GM12878 (cell line): ENCODE results near the gene ABHD17A. TPM values are rescaled to one million over a fixed set of nuclear protein-coding genes. Genes with fewer than 3 reads are reported as not detected.

ENCODE experiments used
- ATAC-seq: fragments of 200-7000 bp; cut with Tn5 transposase; 3 replicates; pipeline ENCODE4 v1.9.1; 2020; ENCODE audit warnings: mild to moderate bottlenecking, moderate library complexity
- BruUV-seq: library from RNA; stranded (reverse); fragments of 400-500 nt; replicated peaks from 2 replicates; lab custom pipeline; 2021; lab: Mats Ljungman, UMichigan
- CTCF ChIA-PET: fragments of 300-600 bp; sonication (Branson Sonifier 250); formaldehyde crosslinking; extraction: SDS; loops from one replicate; lab custom pipeline; 2021; ENCODE audit warnings: inconsistent platforms; lab: Yijun Ruan, JAX
- POLR2A ChIA-PET: fragments of 350-600 bp; formaldehyde crosslinking; extraction: SDS; loops from one replicate; lab custom pipeline; 2021; ENCODE audit warnings: inconsistent platforms; lab: Charles Lee
- RAD21 ChIA-PET: fragments of 300-600 bp; sonication (Branson Sonifier 250); formaldehyde crosslinking; loops from one replicate; lab custom pipeline; 2023; ENCODE audit warnings: antibody characterized with exemption; ENCODE audit not compliant: unreplicated experiment; lab: Charles Lee
- SMC1A ChIA-PET: fragments of 300-600 bp; sonication (Branson Sonifier 250); formaldehyde crosslinking; loops from one replicate; lab custom pipeline; 2023; ENCODE audit not compliant: unreplicated experiment, uncharacterized antibody; lab: Charles Lee
- DNase-seq: peaks from one replicate; pipeline ENCODE4 v3.0.0-alpha.2; 2011; ENCODE audit warnings: low read depth, low spot score
- FAIRE-seq: peaks from 3 replicates; lab custom pipeline; 2011; peaks lifted over from hg19 to GRCh38; lab: Jason Lieb, UNC
- H2AFZ ChIP-seq: 2 replicates; pipeline ENCODE4 v1.6.0; 2011; ENCODE audit warnings: low read depth, low read length, control low read depth; ENCODE audit not compliant: control insufficient read depth
- H3K27ac ChIP-seq: 2 replicates; pipeline ENCODE4 v1.5.1; 2011; ENCODE audit warnings: control low read depth; ENCODE audit not compliant: control insufficient read depth, insufficient read depth
- H3K27me3 ChIP-seq, 2 experiments: replicated peaks in 1 of 2; 2 replicates each; pipeline versions ENCODE4 v1.6.0 to v1.6.1; 2011; ENCODE audit warnings: low read length in 1 of 2; ENCODE audit not compliant: control insufficient read depth in 2 of 2, insufficient read depth in 2 of 2
- H3K36me3 ChIP-seq, 2 experiments: 2 replicates each; pipeline ENCODE4 v1.5.1; 2011; ENCODE audit warnings: low read length in 1 of 2; ENCODE audit not compliant: control insufficient read depth in 2 of 2, insufficient read depth in 2 of 2
- H3K4me1 ChIP-seq: 2 replicates; pipeline ENCODE4 v1.6.1; 2011; ENCODE audit warnings: mild to moderate bottlenecking, low read length, moderate library complexity, mixed read lengths; ENCODE audit not compliant: control insufficient read depth, insufficient read depth
- H3K4me2 ChIP-seq: 2 replicates; pipeline ENCODE4 v1.6.0; 2011; ENCODE audit warnings: control low read depth; ENCODE audit not compliant: control insufficient read depth, insufficient read depth
- H3K4me3 ChIP-seq: fragments of 200-600 bp; sonication (generic); 2 replicates; pipeline ENCODE4 v1.5.1; 2016
- H3K79me2 ChIP-seq: 2 replicates; pipeline ENCODE4 v1.6.0; 2011; ENCODE audit warnings: low read length; ENCODE audit not compliant: control insufficient read depth, insufficient read depth
- H3K9ac ChIP-seq: 2 replicates; pipeline ENCODE4 v1.8.0; 2011; ENCODE audit warnings: low read length, control low read depth, mixed read lengths; ENCODE audit not compliant: control insufficient read depth, insufficient read depth
- H3K9me3 ChIP-seq: replicated peaks from 3 replicates; pipeline ENCODE4 v1.5.1; 2011; ENCODE audit warnings: mild to moderate bottlenecking, low read length; ENCODE audit not compliant: control insufficient read depth, insufficient read depth
- H4K20me1 ChIP-seq: 2 replicates; pipeline ENCODE4 v1.6.0; 2011; ENCODE audit not compliant: control insufficient read depth, insufficient read depth
- CHD4 ChIP-seq: fragments of 200-600 bp; sonication (generic); IDR thresholded peaks from 2 replicates; pipeline ENCODE4 v1.6.1; 2016; ENCODE audit warnings: mild to moderate bottlenecking
- KAT2A ChIP-seq: conservative IDR thresholded peaks from 2 replicates; pipeline ENCODE4 v1.6.1; 2011; ENCODE audit warnings: low read depth, low read length; ENCODE audit not compliant: control insufficient read depth
- KDM1A ChIP-seq: fragments of 200-600 bp; sonication (generic); IDR thresholded peaks from 2 replicates; pipeline ENCODE4 v1.6.1; 2016; ENCODE audit warnings: borderline replicate concordance
- MEF2B ChIP-seq: fragments of 450-650 bp; IDR thresholded peaks from 2 replicates; pipeline ENCODE4 v1.6.1; 2018; ENCODE audit warnings: mild to moderate bottlenecking, moderate library complexity; ENCODE audit not compliant: partially characterized antibody, poor library complexity, severe bottlenecking
- PML ChIP-seq: IDR thresholded peaks from 2 replicates; pipeline ENCODE4 v1.6.1; 2012; ENCODE audit warnings: low read length, inconsistent platforms
- PRDM15 ChIP-seq: fragments of 450-650 bp; formaldehyde crosslinking; IDR thresholded peaks from 2 replicates; pipeline ENCODE4 v1.4.0; 2020; ENCODE audit warnings: mild to moderate bottlenecking, moderate library complexity
- RB1 ChIP-seq: fragments of 450-650 bp; formaldehyde crosslinking; IDR thresholded peaks from 2 replicates; pipeline ENCODE4 v1.6.1; 2017; ENCODE audit warnings: mild to moderate bottlenecking, borderline replicate concordance
- RCOR1 ChIP-seq: conservative IDR thresholded peaks from 2 replicates; pipeline ENCODE4 v1.6.1; 2012; ENCODE audit warnings: low read depth, low read length, improper control_type of control experiment
- SPI1 ChIP-seq: IDR thresholded peaks from 2 replicates; pipeline ENCODE4 v1.6.1; 2011; ENCODE audit warnings: low read depth, mild to moderate bottlenecking, low read length, moderate library complexity, borderline replicate concordance; ENCODE audit not compliant: insufficient read depth
- ZNF207 ChIP-seq: fragments of 450-650 bp; IDR thresholded peaks from 2 replicates; pipeline ENCODE4 v1.6.1; 2014; ENCODE audit warnings: antibody characterized with exemption, mild to moderate bottlenecking, borderline replicate concordance
- WGBS: methylation state at CpG from one replicate; pipeline ENCODE4 v1.1.6; 2016; ENCODE audit warnings: low lambda C conversion rate; ENCODE audit not compliant: insufficient replicate concordance, insufficient coverage; ENCODE audit errors: missing lambda C conversion rate; 5-methylcytosine and 5-hydroxymethylcytosine counted together
- in situ Hi-C: fragments of 300-500 bp; cut with MboI; formaldehyde crosslinking; loops from 9 replicates; pipeline ENCODE4 v1.14.3; 2018; ENCODE audit warnings: mixed read lengths
- intact Hi-C: fragments of 100-400 bp; cut with micrococcal nuclease; formaldehyde crosslinking; loops from one replicate; pipeline ENCODE4 v1.14.2; 2022; ENCODE audit not compliant: unreplicated experiment
- polyA plus RNA-seq, 11 experiments: library from polyadenylated mRNA; depleted of rRNA in 4 of 11; unstranded in 6 of 11; stranded (reverse) in 5 of 11; fragments of >200 nt; fragmentation: Nextera tagmentation in 4 of 11; fragmentation: Illumina TruSeq in 1 of 11; extraction: Ambion mirVana in 4 of 11; extraction: Trizol in 1 of 11; gene quantifications; 1 replicate in 1 of 11; 2 replicates in 10 of 11; pipeline versions ENCODE4 v1.2.1 to v1.2.3, GENCODE V29; 2011 to 2016; ENCODE audit warnings: inconsistent platforms in 2 of 11, missing spikeins in 2 of 11, low read depth in 1 of 11
- total RNA-seq, 4 experiments: library from RNA; depleted of rRNA in 3 of 4; stranded (reverse); fragments of >200 nt in 3 of 4; fragmentation: Illumina TruSeq in 1 of 4; extraction: Trizol in 1 of 4; gene quantifications; 2 replicates each; pipeline versions ENCODE4 v1.2.1 to v1.2.3, GENCODE V29; 2013 to 2021
- TF ChIP-seq, protein P1 (sequence below): fragments of 450-650 bp; IDR thresholded peaks from 2 replicates; pipeline ENCODE4 v1.6.1; 2017; ENCODE audit warnings: mild to moderate bottlenecking, low read depth, inconsistent platforms; ENCODE audit not compliant: poor library complexity, severe bottlenecking

ABHD17A gene
- total and polyA plus RNA-seq, 10 of the 15 experiments (the other 5 are each of a cell fraction or from before 2014, with no cell fraction given): 0.13 to 126 (median 28.8) TPM; not detected in 1

DNA sequence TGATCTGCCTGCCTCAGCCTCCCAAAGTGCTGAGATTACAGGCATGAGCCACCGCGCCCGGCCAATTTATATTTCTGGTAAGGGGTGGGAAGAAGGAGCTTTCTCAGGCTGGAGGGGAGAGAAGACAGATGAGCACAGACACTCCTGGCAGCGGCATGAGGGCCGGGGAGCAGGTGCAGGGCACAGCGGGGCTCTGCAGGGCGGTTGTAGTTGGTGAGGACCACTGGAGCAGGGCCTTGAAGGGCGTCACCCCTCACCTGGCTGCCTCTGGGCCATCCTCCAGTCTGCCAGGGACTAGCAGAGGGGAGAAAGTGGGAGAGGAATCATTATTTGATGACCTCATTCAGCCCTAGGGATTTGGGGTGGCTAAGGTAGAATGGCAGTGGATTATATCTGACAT, 47.1 kb upstream of the ABHD17A start:
- SMC1A ChIA-PET: interaction anchor here (0.6 kb wide), 1 partner anchor 84 kb away, joined by 3 read pairs; no protein-coding TSS in a partner anchor
- intact Hi-C loops: no loop called here
- TF ChIP-seq ZNF207 (no peak), PML (no peak), KDM1A (no peak), KAT2A (no peak), SPI1 (no peak), MEF2B (no peak), PRDM15 (CRISPR knock-in tag) (no peak), RB1 (no peak), CHD4 (no peak), RCOR1 (no peak)
- TF ChIP-seq, protein P1, sequence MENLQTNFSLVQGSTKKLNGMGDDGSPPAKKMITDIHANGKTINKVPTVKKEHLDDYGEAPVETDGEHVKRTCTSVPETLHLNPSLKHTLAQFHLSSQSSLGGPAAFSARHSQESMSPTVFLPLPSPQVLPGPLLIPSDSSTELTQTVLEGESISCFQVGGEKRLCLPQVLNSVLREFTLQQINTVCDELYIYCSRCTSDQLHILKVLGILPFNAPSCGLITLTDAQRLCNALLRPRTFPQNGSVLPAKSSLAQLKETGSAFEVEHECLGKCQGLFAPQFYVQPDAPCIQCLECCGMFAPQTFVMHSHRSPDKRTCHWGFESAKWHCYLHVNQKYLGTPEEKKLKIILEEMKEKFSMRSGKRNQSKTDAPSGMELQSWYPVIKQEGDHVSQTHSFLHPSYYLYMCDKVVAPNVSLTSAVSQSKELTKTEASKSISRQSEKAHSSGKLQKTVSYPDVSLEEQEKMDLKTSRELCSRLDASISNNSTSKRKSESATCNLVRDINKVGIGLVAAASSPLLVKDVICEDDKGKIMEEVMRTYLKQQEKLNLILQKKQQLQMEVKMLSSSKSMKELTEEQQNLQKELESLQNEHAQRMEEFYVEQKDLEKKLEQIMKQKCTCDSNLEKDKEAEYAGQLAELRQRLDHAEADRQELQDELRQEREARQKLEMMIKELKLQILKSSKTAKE: no peak
- TF ChIP-seq, all 136 proteins: peak for 0
- ATAC-seq (no peak), FAIRE-seq (no peak), DNase-seq (no peak)
- no peak overlapping the region for H2AFZ ChIP-seq
- peaks cover 8% of the 10 kb centered on the region for H3K4me1 ChIP-seq
- H3K36me3 ChIP-seq: no peaks in the 10 kb centered on the region
- H3K9me3 ChIP-seq: peaks cover 3% of the 10 kb centered on the region; the same call in 1 of the 3 replicates
- H3K27ac ChIP-seq: no peak overlapping the region
- RAD21 ChIA-PET: interaction anchor here (0.6 kb wide), 2 partner anchors 63 to 1144 kb away, joined by 3 to 4 read pairs; no protein-coding TSS in a partner anchor
- in situ Hi-C loops: no loop called here
- H3K4me2 ChIP-seq: no peak overlapping the region
- no peak overlapping the region for H3K9ac ChIP-seq
- no peak overlapping the region for H3K4me3 ChIP-seq
- no peaks in the 10 kb centered on the region for H3K27me3 ChIP-seq
- no peaks in the 10 kb centered on the region for H4K20me1 ChIP-seq
- CTCF ChIA-PET: interaction anchor here (0.5 to 1.7 kb wide), 3 partner anchors 10 to 35 kb away, joined by 3 to 9 read pairs (median 5); no protein-coding TSS in a partner anchor
- no TSS peak for BruUV-seq
- H3K79me2 ChIP-seq: no peaks in the 10 kb centered on the region
- POLR2A ChIA-PET: interaction anchor here (0.6 to 1.5 kb wide), 5 partner anchors 10 to 131 kb away, joined by 3 to 5 read pairs (median 3); no protein-coding TSS in a partner anchor
- WGBS: 70% methylated on average over 8 of the region's 8 CpGs
